ENCODE data around the gene ADCK1.
"Not testable (repeated sequence)": the region's sequence is repeated elsewhere in the genome, so short reads cannot be mapped to it uniquely, and the experiment has no call there.

The ADCK1 gene

GRCh38 chr14:77892381-77892871, 92.5 kb downstream of the ADCK1 start:
- FAIRE-seq (no peak), DNase-seq (ENCODE audit: insufficient read length, low spot score) (no peak)

- DNase-seq (ENCODE audit: insufficient read length, low spot score) (no peak), FAIRE-seq (no peak)
Observed at GRCh38 chr14:77892890-77893484, 93.1 kb downstream of the ADCK1 start.

- FAIRE-seq: no peak
- DNase-seq (ENCODE audit: insufficient read length, low spot score): no peak
Observed at GRCh38 chr14:77897374-77897773, 97.5 kb downstream of the ADCK1 start.

- no peak for DNase-seq (ENCODE audit: insufficient read length, low spot score)
- no peak for FAIRE-seq
Observed at GRCh38 chr14:77902811-77903210, 102.9 kb downstream of the ADCK1 start.

GRCh38 chr14:77903221-77903620, 103.3 kb downstream of the ADCK1 start:
- DNase-seq (ENCODE audit: insufficient read length, low spot score) (no peak), FAIRE-seq (no peak)

DNA sequence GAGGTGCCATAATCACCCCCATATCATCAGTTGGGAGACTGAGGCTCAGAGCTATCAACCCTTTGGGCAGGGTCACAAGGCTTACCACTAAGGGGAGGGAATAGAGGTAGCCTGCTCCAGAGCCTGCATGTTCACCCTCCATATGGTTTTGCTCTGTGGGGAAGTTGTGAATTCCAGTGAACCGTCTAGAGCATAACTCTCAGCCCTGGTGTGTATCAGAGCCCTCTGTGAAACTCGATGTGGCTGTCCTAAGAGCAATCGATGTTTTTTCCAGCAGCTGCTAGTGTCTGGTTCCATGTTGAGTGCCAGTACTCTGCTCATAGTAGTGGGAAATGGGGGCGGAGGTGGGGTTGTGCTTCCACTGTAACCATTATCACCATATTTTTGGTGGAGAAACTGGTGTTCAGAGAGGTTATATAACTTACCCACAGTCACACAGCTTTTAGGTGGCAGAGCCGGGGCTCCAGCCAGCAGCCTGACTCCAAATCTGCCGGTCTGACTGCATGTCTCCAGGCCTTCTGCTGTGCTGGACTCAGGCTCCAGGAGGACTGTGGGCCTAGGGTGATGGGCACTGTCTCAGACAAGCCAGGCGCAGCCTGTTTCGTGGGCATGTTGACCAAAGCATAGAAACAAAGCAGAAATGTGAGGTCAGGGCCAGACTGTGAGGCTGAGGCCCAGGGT, 104.2 kb downstream of the ADCK1 start:
- no peak for DNase-seq (ENCODE audit: insufficient read length, low spot score)

DNA sequence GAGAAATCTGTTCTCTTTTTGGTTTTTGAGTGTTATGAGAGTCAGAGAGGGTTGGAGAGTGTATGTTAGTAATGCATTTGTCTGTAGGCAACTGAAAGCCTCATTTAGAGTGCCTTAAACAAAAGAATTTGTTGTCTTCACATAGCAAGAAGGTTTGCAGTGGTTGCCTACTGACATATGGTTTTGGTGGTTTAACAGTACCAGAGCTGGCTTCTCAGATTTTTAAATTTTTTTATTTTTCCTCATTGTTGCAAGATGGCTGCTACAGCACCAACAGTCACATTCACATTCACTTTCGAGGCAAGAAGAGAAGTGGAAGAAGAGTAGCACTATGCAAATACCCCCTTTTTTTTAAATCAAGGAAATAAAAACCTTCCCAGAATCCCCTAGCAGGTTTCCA, 106.5 kb downstream of the ADCK1 start:
- DNase-seq (ENCODE audit: insufficient read length, low spot score): no peak
- no peak for FAIRE-seq

More for the DNA sequence above, 104.2 kb downstream of the ADCK1 start:
- no peak for FAIRE-seq

DNA sequence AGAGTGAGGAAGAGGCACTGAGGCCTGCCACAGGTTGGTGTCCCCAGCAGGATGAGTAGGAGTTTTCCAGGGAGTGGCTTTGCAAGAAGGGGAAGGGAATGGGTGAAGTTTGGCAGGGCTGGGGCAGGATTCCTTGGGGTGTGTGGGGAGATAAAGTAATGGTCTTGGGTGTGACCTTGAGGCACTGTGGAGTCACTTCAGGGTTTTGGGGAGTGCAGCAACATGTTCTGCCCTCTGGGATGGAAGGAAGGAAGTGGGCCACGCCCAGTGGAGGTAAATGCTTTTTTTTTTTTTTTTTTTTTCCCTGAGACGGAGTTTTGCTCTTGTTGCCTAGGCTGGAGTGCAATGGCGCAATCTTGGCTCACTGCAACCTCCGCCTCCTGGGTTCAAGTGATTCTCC, 108.9 kb downstream of the ADCK1 start:
- no peak for FAIRE-seq

GRCh38 chr14:77909911-77910310, 110.0 kb downstream of the ADCK1 start:
- DNase-seq (ENCODE audit: insufficient read length, low spot score): no peak
- FAIRE-seq: no peak

More for the DNA sequence above, 108.9 kb downstream of the ADCK1 start:
- no peak for DNase-seq (ENCODE audit: insufficient read length, low spot score)

- FAIRE-seq: no peak
- no peak for DNase-seq (ENCODE audit: insufficient read length, low spot score)
Observed at GRCh38 chr14:77910506-77910905, 110.6 kb downstream of the ADCK1 start.

DNA sequence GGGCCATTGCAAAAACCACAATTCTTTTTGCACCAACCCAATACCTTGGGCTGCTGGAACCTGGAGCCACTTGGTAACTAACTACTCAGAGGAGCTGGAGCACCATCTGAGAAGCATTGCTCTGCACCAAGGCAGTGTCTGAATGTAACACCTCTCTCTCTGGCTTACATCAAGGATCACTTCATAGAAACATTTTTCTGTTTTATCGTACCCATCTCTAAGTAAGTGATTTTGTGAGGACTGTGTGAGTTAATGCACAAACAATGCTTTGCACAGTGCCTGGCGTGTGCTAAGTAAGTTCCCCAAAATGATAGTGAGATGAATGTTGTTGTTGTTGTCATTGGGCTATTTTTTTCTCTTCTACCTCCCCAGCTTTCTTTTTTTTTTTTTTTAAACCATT, 111.4 kb downstream of the ADCK1 start:
- FAIRE-seq (no peak), DNase-seq (ENCODE audit: insufficient read length, low spot score) (no peak)

- DNase-seq (ENCODE audit: insufficient read length, low spot score) (no peak), FAIRE-seq (no peak)
Observed at GRCh38 chr14:77912754-77913556, 113.0 kb downstream of the ADCK1 start.

DNA sequence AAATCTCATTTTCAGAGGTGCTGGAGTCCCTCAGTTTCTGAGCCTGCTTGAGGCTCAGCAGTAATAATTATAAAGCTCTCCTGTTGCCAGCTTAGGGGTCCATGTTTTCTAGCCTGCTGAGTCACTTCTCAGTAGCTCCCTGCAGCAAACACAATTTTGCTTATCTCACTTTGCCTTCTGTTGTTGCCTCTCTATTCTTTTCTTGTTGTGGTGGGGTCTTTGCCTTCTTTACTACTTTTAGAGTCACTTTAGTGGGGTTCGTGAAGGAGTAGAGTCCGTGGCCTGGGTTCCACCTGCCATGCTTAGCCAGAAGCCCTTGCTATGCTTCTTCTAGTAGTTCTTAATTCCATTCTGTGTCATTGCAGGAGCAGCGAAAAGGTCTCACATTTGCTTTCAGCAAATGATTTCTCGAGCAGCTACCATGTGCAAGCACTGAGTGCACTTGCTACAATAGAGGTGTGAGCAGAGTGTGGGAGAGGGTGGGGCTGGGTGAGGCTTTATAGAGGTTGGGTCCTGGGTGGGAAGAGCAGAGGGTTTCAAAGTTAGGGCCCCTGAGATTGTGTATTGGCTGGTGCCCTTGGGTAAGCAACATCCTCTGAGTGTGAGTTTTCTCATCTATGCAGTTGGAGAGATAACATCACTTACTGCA, 114.3 kb downstream of the ADCK1 start:
- FAIRE-seq: no peak
- DNase-seq (ENCODE audit: insufficient read length, low spot score): no peak

GRCh38 chr14:77915390-77915789, 115.5 kb downstream of the ADCK1 start:
- not testable (repeated sequence) for FAIRE-seq; DNase-seq (ENCODE audit: insufficient read length, low spot score)

- DNase-seq (ENCODE audit: insufficient read length, low spot score) (no peak), FAIRE-seq (no peak)
Observed at GRCh38 chr14:77917491-77918201, 117.7 kb downstream of the ADCK1 start.

DNA sequence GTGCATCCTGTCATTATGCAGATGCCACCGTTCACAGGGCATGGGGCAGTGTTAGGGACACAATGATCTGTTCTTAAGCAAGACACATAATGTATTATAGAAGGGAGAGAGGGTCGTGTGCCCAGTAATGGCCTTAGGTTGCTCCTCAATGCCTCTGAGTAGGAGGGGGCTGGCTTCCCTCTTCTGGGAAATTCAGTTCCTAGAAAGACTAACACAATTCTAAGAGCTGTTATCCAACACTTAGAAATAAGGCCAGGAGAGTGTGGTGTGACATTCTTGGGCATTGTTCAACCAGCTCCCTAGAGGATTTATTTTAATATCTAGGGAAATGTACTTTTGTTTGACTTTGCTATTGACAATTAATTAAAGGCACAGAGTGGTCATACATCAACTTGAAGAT, 118.5 kb downstream of the ADCK1 start:
- FAIRE-seq (no peak), DNase-seq (ENCODE audit: insufficient read length, low spot score) (no peak)

DNA sequence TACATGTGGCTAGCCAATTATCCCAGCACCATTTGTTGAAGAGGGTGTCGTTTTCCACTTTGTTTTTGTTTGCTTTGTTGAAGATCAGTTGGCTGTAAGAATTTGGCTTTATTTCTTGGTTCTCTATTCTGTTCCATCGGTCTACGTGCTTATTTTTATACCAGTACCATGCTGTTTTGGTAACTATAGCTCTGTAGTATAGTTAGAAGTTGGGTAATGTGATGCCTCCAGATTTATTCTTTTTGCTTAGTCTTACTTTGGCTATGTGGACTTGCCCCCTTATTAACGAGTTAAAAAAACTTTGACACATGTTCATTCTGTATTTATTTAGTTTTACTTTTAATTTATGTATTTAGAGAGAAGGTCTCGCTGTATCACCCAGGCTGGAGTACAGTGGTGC, 120.4 kb downstream of the ADCK1 start:
- FAIRE-seq (no peak), DNase-seq (ENCODE audit: insufficient read length, low spot score) (no peak)

GRCh38 chr14:77921818-77922217, 121.9 kb downstream of the ADCK1 start:
- FAIRE-seq: no peak
- DNase-seq (ENCODE audit: insufficient read length, low spot score): no peak

DNA sequence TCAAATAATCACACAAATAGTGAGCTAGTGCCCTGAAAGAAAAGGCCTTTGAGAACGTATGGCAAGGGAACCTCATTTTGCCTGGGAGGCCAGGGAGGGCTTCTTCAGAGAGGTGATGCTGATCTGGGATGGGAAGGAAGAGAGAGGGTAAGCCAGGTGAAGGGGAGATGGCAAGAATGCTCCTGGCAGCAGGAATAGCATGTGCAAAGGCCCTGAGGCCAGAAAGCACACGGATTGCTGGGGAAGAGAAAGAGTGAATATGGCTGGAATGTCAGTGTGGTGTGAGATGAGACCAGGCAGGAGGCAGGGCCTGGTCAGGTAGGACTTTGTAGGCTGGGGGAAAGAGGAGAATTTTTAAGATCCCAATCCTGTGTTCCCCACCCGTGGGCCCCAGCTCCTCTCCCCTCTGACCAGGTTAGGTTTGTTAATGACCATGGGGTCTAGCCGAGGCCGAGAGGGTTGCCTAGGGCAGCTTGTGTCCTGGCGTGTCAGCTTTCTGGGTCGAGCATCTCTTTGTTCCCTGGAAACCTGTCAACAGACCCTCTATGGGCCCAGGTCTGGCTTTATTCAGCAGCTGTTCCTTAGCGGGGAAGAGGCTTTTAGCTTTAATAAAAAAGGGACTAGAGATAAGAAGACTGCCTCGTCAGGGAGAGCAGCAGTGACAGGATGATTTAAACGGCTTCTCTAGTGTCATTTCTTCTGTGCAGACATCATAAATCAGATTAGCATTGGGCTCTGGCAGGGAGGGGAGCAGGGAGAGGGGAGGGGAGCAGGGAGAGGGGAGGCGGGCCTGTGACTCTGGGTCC, 123.4 kb downstream of the ADCK1 start:
- DNase-seq (ENCODE audit: insufficient read length, low spot score) (no peak), FAIRE-seq (no peak)
